Fibroblast of skin of left quadriceps (primary cell): ENCODE data around the gene CXCL17.
A peak's percentile ranks its signal among the peaks of the same experiment; 100 is the strongest.
"Not testable (repeated sequence)": the region's sequence is repeated elsewhere in the genome, so short reads cannot be mapped to it uniquely, and the experiment has no call there.

Experiments
- DNase-seq, 2 experiments: peaks; one replicate each; pipeline ENCODE4 v3.0.0-alpha.2; 2013; ENCODE audit warnings: low read depth in 2 of 2

Gene CXCL17, protein sequence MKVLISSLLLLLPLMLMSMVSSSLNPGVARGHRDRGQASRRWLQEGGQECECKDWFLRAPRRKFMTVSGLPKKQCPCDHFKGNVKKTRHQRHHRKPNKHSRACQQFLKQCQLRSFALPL

DNA sequence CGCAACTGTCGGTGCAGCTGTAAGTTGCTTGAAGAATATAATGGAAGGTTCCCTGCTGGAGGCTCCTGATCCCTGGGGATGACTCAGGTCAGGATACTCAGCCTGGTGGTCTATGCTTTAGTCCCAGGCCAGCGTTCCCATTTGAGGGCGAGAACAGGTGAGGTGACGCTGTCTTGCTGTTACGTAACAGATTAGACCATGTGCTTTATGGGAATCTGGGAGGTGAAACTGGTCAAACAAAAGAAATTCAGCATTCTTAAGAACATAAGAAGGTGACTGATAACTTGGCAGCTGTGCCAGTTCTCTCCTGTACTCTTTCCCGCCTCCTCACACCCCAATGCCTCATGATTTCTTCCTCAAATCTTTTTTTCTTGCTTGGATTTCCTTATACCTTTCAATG is at the start of gene CXCL17:
CXCL17 (minus strand) TSS at position 114 of the 400 bp plus-strand sequence. CDS start 114 bp downstream, outside the sequence.
- DNase-seq, result no peak

DNA sequence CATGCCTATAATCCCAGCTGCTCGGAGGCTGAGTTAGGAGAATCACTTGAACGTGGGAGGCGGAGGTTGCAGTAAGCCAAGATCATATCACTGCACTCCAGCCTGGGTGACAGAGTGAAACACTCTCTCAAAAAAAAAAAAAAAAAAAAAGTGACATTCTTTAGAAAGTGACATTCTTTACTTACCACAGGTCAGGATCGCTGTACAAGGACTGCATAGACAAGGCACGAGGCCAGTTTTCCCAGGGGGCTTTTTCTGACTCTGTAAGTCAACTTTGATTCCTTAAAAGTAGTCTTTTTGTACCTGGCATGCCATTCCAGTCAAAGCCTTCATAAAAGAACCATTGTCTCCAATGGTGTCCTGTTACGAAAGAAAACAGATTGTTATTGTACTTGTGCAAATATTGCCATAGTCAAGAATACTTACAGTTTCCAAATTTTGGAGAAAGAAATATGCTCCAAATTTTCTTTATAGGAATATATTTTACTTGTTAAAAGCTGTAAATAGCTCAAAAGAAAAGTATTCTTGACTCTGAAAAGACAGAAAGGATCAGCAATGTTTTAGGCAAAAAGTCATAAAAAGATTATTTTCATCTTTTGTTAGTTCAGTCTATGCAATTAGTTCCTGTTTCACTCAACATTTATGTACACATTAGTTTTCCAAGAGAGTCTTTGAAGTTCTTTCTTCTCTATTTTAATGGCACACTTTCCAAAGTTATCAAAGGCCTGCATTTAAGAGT is 46.2 kb upstream of the CXCL17 start:
- DNase-seq, result no peak

DNA sequence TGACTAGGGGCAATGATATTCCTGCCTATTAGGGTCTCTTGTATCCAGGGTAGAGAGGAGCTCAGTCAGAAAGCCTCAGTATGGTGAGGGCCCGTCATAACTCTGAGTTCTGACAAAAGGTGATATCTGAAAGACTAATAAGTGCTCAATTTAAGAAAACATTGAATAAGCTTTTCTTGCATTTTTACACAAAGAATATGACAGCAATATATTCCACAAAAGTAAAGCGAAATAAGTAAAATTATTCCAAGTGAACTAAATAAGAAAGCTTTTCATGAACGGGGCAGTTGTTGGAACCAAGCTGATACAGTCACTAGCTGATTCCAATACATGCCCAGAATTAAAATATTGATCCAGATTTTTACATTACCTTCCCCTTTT is 45.0 kb upstream of the CXCL17 start:
- no peak for DNase-seq

DNA sequence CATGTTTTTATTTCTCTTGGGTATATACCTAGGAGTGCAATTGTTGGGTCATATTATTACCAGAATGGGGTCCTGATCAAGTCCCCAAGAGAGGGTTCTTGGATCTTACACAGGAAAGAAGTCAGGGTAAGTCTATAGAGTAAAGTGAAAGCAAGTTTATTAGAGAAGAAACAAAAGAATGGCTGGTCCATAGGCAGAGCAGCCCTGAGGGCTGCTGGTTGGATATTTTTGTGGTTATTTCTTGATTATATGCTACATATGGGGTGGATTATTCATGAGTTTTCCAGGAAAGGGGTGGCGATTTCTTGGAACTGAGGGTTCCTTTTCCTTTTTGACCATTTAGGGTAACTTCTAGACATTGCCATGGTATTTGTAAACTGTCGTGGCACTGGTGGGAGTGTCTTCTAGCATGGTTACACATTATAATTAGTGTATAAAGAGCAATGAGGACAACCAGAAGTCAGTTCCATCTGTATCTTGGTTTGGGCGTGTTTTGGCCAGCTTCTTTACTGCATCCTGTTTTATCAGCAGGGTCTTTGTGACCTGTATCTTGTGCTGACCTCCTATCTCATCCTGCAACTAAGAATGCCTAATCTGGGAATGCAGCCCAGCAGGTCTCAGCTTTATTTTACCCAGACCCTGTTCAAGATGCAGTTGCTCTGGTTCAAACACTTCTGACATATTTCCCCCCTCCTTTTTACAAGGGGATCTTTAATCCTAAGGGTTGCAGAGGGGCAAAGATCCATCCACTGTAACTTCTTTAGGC is 44.5 kb upstream of the CXCL17 start:
- DNase-seq, result peak in 1 of 2 experiments; percentile 42

DNA sequence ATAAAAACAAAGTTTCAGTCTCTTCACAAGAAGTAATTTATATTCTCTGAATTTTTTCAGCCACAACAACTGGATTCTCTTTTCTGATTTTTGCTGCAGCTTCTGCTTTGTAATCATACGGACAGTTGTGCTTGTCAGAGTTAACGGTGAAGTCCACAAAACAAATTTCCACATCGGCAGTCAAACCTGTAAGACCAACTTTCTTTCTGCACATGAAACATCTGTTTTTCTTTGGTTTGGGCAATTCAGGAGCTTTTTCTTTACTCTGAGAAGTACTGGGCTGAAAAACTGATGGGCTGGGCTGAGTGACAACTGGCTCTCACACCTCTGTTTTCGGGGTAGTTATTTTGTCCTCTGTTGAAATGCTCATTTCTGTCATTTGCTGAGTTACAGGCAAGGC is 42.3 kb upstream of the CXCL17 start:
- DNase-seq, result not testable (repeated sequence)

DNA sequence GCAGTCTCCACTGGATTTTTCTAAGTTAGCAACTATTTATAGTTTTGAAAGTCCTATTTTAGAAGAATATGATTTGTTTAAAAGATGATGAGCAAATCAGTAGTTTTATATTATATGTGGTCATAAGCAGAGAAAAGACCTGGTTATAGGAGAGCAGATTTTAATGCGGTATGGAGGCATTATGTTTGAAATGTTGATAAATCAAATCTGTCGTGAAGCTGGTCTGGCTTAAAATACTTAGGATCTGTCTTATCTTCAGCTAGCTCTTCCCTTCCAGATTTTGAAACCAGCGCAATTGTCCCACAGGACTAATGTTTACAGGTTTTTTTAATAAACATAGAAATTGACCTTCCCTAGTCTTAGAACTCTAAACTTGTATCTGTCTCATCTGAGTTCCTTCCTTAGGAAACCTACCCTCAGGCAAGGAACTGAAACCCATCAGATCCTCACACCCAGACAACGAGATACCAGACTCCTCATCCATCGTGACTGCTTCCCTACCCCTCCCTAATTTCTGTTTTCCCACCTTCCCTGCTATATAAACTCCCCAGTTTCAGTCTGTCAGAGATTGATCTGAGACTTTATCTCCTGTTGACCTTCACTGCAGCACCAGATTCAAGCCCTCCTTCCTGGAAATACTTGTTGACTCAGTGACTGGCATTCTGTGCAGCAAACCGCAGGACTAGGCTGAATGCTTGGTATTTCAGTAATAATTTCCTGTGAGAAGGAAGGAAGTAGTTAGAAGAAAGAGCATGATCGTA is 37.8 kb upstream of the CXCL17 start:
- no peak for DNase-seq

DNA sequence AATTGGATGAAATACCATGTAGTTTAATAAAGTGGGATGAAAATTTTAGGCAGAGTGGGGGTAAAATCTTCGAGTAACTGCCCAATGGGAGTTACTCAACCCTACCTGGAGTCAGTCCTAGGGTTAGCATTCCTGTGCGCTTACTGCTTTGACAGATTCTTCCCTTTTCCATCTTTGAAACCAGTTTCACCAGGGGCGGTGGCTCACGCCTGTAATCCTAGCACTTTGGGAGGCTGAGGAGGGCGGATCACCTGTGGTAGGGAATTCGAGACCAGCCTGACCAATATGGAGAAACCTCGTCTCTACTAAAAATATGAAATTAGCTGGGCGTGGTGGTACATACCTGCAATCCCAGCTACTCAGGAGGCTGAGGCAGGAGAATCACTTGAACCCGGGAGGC is 37.0 kb upstream of the CXCL17 start:
- DNase-seq, result no peak

DNA sequence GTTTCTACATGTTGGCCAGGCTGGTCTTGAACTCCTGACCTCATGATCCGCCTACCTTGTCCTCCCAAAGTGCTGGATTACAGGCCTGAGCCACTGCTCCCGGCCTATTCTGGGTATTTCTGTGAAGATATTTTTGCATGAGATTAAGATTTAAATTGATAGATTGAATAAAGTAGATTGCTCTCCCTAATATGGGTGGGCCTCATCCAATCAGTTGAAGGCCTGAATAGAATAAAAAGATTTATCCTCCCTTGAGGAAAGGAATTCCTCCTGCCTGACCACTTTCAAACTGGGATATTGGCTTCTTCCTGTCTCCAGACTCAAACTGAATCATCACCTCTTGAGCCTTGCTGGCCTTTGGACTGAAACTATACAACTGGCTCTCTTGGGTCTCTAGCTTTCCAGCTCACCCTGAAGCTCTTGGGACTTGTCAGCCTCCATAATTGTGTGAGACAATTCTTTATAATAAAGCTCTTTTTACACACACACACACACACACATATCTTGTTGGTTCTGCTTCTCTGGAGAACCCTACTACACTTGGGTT is 36.1 kb upstream of the CXCL17 start:
- DNase-seq, result no peak

DNA sequence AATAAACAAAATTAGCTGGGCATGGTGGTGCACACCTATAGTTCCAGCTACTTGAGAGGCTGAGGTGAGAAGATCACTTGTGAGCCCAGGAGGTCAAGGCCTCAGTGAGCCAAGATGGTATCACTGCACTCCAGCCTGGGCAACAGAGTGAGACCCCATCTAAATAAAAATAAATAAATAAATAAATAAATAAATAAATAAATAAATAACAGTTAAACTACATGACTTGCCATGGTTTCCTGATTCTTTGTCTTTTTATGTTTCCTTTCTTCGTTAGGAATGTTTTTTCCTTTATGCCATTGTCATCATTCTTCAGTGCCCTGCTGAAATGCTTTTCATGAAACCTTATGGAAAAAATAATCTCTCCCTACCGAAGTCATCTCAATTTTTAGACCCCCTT is 35.2 kb upstream of the CXCL17 start:
- DNase-seq, result no peak

DNA sequence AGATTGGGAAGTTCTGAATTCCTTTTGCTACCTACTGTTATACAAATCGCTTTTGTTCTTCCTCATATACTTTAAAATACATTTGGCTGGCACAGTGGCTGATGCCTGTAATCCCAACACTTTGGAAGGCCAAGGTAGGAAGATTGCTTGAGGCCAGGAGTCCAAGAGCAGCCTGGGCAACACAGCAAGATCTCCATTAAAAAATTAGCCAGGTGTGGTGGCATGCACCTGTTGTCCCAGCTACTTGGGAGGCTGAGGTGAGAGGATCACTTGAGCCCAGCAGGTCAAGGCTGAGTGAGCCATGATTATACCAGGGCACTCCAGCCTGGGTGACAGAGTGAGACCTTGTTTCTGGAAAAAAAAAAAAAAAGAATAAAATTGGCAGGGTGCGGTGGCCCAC is 34.4 kb upstream of the CXCL17 start:
- DNase-seq, result no peak

DNA sequence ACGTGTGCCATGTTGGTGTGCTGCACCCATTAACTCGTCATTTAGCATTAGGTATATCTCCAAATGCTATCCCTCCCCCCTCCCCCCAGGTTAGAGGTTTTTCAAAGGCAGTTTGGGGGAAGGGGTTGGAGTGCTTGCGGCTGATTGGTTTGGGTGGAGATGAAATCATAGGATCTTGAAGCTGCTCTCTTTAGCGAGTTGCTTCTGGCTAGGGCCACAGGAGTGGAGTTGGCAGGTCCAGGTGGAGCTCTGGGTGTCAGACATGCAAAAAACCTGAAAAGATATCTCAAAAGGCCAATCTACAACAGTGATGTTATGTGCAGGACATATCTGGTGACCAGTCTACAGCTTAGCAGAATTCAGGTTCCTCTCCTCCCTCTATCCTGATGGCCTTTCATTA is 32.6 kb upstream of the CXCL17 start:
- no peak for DNase-seq

DNA sequence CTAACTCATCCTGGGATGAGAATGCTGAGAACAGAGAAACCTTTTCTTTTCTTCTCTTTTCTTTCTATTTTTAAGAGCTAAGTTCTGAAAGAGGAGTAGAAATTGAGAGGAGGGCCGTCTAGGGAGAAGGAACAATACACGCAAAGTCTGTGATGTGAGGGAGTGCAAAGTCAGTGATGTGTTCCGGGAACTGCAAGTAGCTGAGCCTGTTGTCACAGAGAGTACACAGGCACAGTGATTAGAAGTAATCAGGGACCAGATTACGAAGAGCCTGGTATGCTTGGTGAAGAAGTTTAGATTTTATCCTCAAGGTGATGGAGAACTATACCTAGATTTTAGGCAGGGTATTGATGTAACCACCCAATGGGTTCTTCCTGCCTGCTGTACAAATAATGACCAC is 32.0 kb upstream of the CXCL17 start:
- DNase-seq, result no peak

DNA sequence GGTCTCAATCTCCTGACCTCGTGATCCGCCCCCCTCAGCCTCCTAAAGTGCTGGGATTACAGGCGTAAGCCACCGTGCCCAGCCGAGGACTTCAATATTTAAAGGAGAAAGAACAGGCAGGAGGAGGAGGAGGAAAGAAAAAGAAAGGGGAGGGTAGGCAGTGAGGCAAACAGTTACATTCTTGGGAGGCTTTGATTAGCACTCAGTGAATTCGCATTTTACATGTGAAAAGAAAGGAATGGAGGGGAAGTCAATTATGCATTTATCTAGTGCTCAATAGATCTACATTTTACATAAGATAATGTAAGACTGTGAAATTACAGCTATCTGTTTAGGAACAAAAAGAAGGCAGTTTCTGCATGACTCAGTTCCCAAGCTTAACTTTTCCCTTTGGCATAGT is 30.9 kb upstream of the CXCL17 start:
- DNase-seq, result no peak

DNA sequence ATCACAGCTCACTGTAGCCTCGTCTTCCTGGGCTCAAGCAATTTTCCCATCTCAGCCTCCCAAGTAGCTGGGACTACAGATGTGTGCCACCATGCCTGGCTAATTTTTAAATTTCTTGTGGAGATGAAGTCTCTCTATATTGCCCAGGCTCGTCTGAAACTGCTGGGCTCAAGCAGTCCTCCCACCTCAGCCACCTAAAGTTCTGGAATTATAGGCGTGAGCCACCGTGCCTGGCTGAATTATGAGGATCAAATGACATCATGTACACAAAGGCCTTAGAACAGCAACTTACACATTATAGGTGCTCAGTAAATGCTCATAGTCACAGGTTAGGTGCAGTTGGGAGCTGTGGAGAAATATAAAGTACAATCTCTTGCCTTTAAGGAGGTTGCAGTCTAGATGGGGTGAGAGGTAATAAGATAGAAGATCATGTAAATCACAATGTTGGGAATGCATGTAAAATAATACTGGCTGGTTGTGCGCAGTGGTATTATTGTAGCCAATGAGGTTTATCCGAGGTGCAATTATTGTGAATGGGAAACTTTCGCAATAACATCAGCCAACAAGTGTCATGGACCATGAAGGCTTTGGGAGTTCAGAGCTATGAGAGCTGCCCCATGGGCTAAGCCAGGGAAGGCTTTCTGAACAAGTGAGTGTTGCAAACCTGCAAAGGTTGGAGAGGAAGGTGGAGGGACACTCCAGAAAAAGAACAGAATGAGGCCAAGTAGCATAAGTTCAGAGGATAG is 29.8 kb upstream of the CXCL17 start:
- DNase-seq, result no peak

DNA sequence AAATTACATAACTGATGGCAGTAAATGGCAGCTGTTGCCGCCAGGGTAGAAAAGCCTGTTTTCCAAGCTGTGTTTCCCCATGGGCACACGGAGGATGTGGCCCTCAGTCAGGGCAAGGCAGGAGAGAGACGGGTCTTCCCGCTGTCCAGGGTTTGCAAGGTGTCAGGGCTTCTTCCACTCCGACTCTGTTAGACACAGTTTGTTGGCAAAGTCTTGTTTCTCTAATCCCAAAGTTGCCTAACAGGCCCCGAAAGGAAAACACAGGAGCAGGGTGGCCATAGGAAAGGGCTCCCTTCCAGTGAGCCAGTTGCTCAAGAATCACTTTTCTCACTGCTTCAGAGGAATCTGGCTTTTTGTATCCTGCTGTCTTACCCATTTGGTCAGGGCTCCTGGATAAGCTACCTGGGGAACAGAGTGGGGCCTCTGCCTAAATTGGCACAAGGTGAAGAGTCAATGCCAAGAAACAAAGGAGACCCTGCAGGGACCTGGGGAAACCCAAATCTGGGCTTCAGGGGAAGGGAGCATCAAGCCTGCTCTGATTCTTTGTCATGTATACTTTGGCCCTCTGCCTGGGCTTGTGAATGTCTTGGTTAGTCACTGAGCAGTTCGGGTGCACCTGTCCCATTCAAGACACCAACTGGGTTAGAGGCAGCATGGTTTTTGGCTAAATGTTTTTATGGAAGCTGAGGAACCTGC is 29.0 kb upstream of the CXCL17 start:
- DNase-seq, result no peak

DNA sequence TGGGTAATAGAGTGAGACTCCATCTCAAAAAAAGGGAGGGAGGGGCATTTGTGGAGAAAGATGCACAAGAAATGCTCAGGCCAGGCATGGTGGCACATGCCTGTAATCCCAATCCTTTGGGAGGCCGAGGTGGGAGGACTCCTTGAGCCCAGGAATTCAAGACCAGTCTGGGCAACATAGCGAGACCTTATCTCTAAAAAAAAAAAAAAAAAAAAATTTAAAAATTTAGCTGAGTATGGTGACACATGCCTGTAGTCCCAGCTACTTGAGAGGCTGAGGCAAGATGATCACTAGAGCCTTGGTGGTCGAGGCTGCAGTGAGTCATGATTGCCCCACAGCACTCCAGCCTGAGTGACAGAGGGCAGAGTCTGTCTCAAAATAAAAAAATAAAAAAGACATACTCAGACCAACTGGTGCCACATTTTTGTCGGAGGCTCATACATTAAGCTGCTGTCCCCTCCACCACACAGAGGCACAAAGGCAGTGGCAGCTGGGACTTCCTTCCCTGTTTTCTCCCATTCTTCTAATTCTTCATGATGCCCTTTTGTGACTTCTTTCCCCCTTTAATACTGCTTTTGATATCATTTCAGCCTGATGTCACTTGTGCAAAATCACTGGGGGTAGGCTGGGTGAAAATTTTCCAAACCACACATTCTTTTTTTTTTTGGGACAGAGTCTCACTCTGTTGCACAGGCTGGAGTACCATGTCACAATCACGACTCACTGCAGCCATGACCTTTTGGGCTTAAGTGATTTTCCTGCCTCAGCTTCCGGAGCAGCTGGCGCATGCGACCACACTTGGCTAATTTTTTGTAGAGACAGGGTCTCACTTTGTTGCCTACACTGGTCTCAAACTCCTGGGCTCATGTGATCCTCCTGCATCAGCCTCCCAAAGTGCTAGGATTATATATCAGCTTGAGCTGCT is 26.8 kb upstream of the CXCL17 start:
- DNase-seq, result no peak

DNA sequence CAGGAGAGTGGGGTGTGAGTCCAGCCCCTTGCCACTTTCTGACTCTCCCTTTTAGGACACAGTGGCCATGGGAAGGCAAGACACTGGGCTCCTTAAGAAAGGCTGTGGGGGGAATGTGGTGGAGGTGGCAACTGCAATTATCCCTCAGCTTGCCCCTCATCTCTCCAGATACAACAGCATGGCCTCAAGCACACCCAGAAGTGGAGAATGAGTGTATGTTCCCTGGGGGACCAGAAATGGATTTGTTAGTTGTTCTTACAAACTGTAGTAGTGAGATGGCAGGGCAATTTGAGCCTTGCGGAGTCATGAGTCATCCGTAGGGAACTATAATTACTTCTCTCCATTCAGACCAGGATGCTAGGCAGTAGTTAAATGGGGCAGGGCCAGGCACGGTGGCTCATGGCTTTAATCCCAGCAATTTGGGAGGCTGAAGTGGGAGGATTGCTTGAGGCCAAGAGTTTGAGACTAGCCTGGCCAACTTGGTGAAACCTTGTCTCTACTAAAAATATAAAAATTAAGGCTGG is 25.6 kb upstream of the CXCL17 start:
- DNase-seq, result peak; percentile 77 to 81

DNA sequence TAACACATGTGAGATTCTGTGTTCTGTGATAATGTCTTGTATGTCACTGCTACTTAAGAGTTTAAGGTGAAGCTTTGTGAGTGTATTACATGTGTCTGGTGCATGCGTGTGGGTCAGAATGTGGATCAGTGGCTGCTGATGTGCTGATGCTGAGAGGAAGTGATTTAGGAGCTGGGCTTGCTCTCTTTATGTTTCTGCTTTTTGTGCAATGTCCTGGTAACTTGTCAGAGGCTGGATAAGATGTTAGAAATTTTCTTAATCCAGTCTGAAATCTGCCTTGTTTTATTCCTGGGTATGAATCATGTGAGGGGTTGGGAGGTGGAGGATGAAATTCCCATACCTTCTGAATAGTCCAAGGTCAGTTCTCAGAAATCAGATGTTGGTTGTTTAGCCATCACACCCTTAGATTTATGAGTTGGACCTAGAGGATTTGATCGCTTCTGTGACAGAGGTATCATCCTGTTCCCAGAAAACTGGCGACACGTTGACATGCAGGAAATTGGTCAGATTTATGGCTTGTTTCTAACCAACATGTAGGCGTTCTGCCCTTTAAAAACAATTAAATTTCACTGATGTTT is 24.5 kb upstream of the CXCL17 start:
- no peak for DNase-seq
